Sigmoid colon (tissue), 4 donors: ENCODE results near the gene SNX3.

Source experiments
- EP300 ChIP-seq, 4 donors: sonication (generic); formaldehyde crosslinking; IDR thresholded peaks; one replicate each; pipeline ENCODE4 v1.6.1; 2017; ENCODE audit warnings: antibody characterized with exemption in 4 of 4
- POLR2A ChIP-seq, 2 donors: fragments of 450-650 bp; IDR thresholded peaks; one replicate each; pipeline ENCODE4 v1.6.1; 2016; ENCODE audit warnings: antibody characterized with exemption in 2 of 2, mild to moderate bottlenecking in 2 of 2, moderate library complexity in 2 of 2
- POLR2AphosphoS5 ChIP-seq, 4 donors: sonication (generic); formaldehyde crosslinking; IDR thresholded peaks; one replicate each; pipeline ENCODE4 v1.6.1; 2017; ENCODE audit warnings: antibody characterized with exemption in 4 of 4
- TF ChIP-seq, protein P1 (sequence below), 4 experiments: fragments of 450-650 bp in 3 of 4; fragments of 200-600 bp in 1 of 4; IDR thresholded peaks; one replicate each; pipeline ENCODE4 v1.5.1; 2016 to 2019; ENCODE audit warnings: antibody characterized with exemption in 4 of 4, mild to moderate bottlenecking in 3 of 4, moderate library complexity in 2 of 4

GRCh38 chr6:108168501-108169463 is 92.1 kb downstream of the SNX3 start:
- TF ChIP-seq, protein P1, sequence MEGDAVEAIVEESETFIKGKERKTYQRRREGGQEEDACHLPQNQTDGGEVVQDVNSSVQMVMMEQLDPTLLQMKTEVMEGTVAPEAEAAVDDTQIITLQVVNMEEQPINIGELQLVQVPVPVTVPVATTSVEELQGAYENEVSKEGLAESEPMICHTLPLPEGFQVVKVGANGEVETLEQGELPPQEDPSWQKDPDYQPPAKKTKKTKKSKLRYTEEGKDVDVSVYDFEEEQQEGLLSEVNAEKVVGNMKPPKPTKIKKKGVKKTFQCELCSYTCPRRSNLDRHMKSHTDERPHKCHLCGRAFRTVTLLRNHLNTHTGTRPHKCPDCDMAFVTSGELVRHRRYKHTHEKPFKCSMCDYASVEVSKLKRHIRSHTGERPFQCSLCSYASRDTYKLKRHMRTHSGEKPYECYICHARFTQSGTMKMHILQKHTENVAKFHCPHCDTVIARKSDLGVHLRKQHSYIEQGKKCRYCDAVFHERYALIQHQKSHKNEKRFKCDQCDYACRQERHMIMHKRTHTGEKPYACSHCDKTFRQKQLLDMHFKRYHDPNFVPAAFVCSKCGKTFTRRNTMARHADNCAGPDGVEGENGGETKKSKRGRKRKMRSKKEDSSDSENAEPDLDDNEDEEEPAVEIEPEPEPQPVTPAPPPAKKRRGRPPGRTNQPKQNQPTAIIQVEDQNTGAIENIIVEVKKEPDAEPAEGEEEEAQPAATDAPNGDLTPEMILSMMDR (IDR thresholded peaks at IDR 0.05), result peak in 2 of 4 experiments; percentile 14 to 16
- no peak for TF ChIP-seq EP300 (IDR thresholded peaks at IDR 0.05)
- TF ChIP-seq POLR2AphosphoS5 (IDR thresholded peaks at IDR 0.05), result no peak
- no peak for TF ChIP-seq POLR2A (IDR thresholded peaks at IDR 0.05)
